Osteoblast (primary cell): ENCODE data around the gene TNNC2. TPM values are rescaled to one million over a fixed set of nuclear protein-coding genes. Genes with fewer than 3 reads are reported as not detected.

Experiments
- DNase-seq: peaks from one replicate; pipeline ENCODE4 v3.0.0; 2011; ENCODE audit warnings: low spot score, mixed read lengths; ENCODE audit not compliant: insufficient read length; ENCODE audit errors: missing footprints
- H2AFZ ChIP-seq: 2 replicates; pipeline ENCODE4 v1.6.0; 2011; ENCODE audit warnings: mild to moderate bottlenecking, low read length
- H3K27ac ChIP-seq: 2 replicates; pipeline ENCODE4 v1.5.1; 2011; ENCODE audit warnings: mild to moderate bottlenecking, low read depth, low read length, moderate library complexity
- H3K27me3 ChIP-seq: 2 replicates; pipeline ENCODE4 v1.6.0; 2012; ENCODE audit warnings: mild to moderate bottlenecking, control low read depth, inconsistent platforms, low read length, moderate library complexity; ENCODE audit not compliant: insufficient read depth
- H3K36me3 ChIP-seq: 2 replicates; pipeline ENCODE4 v1.5.1; 2011; ENCODE audit warnings: mild to moderate bottlenecking, low read length, control low read depth, moderate library complexity; ENCODE audit not compliant: insufficient read depth
- H3K4me1 ChIP-seq: 2 replicates; pipeline ENCODE4 v1.5.1; 2011; ENCODE audit warnings: mild to moderate bottlenecking, low read length, control low read depth, moderate library complexity; ENCODE audit not compliant: insufficient read depth
- H3K4me2 ChIP-seq: 2 replicates; pipeline ENCODE4 v1.6.0; 2011; ENCODE audit warnings: mild to moderate bottlenecking, low read length; ENCODE audit not compliant: insufficient read depth
- H3K4me3 ChIP-seq: fragments of 200-600 bp; sonication (generic); 3 replicates; pipeline ENCODE4 v1.5.1; 2012; ENCODE audit warnings: mild to moderate bottlenecking, low read length, inconsistent platforms; ENCODE audit not compliant: insufficient read depth
- H3K79me2 ChIP-seq: 2 replicates; pipeline ENCODE4 v1.6.0; 2012; ENCODE audit warnings: mild to moderate bottlenecking, low read length, control low read depth, inconsistent platforms; ENCODE audit not compliant: insufficient read depth
- H3K9me3 ChIP-seq: 2 replicates; pipeline ENCODE4 v1.5.1; 2011; ENCODE audit warnings: low read depth, low read length, control low read depth
- H4K20me1 ChIP-seq: 2 replicates; pipeline ENCODE4 v1.6.0; 2012; ENCODE audit warnings: mild to moderate bottlenecking, low read length, control low read depth; ENCODE audit not compliant: insufficient read depth
- total RNA-seq: library from RNA; depleted of rRNA; stranded (reverse); fragments of >200 nt; gene quantifications from 2 replicates; pipeline ENCODE4 v1.2.3, GENCODE V29; 2012
- TF ChIP-seq, protein P1 (sequence below): IDR thresholded peaks from 2 replicates; pipeline ENCODE4 v1.5.1; 2011; ENCODE audit warnings: mild to moderate bottlenecking, low read depth, low read length, moderate library complexity; ENCODE audit errors: extremely low read depth

TNNC2 gene
- total RNA-seq, 1 donor = 0.36 TPM

GRCh38 chr20:45848969-45849582 is 22.0 kb upstream of the TNNC2 start:
- Histone ChIP-seq H3K4me2 (no peak overlapping the region), H3K27ac (no peak overlapping the region), H4K20me1 (peaks cover 4% of the 10 kb centered on the region), H3K79me2 (peaks cover 6% of the 10 kb centered on the region), H3K4me3 (no peak overlapping the region), H3K27me3 (no peaks in the 10 kb centered on the region), H3K4me1 (no peaks in the 10 kb centered on the region), H3K36me3 (peaks cover 31% of the 10 kb centered on the region), H2AFZ (no peak overlapping the region), H3K9me3 (no peaks in the 10 kb centered on the region)
- no peak for DNase-seq
- TF ChIP-seq, protein P1, sequence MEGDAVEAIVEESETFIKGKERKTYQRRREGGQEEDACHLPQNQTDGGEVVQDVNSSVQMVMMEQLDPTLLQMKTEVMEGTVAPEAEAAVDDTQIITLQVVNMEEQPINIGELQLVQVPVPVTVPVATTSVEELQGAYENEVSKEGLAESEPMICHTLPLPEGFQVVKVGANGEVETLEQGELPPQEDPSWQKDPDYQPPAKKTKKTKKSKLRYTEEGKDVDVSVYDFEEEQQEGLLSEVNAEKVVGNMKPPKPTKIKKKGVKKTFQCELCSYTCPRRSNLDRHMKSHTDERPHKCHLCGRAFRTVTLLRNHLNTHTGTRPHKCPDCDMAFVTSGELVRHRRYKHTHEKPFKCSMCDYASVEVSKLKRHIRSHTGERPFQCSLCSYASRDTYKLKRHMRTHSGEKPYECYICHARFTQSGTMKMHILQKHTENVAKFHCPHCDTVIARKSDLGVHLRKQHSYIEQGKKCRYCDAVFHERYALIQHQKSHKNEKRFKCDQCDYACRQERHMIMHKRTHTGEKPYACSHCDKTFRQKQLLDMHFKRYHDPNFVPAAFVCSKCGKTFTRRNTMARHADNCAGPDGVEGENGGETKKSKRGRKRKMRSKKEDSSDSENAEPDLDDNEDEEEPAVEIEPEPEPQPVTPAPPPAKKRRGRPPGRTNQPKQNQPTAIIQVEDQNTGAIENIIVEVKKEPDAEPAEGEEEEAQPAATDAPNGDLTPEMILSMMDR = no peak

GRCh38 chr20:45848421-45848820 is 21.3 kb upstream of the TNNC2 start:
- TF ChIP-seq, protein P1 = no peak
- no peaks in the 10 kb centered on the region for H3K27me3 ChIP-seq
- H3K36me3 ChIP-seq = peaks cover 37% of the 10 kb centered on the region
- no peaks in the 10 kb centered on the region for H3K4me1 ChIP-seq
- H3K4me2 ChIP-seq = no peak overlapping the region
- DNase-seq = no peak
- no peak overlapping the region for H3K27ac ChIP-seq
- H2AFZ ChIP-seq = no peak overlapping the region
- peaks cover 4% of the 10 kb centered on the region for H4K20me1 ChIP-seq
- H3K4me3 ChIP-seq = no peak overlapping the region
- H3K9me3 ChIP-seq = no peaks in the 10 kb centered on the region
- H3K79me2 ChIP-seq = peaks cover 2% of the 10 kb centered on the region

DNA sequence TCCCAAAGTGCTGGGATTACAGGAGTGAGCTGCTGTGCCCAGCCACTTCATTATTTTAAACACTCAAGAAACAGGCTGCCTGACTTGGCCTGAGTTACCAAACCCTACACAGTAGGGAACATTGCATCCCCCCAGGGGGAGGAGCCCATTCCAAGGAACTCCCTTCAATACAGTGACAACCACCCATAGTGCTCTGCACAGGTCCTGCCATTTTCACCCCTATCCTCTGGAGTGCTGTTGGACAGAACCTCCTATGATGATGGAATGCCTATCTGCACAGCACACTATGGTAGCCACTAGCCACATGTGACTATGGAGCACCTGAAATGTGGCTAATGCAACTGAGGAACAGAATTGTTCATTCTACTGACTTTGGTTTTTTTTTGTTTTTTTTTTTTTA is 18.3 kb upstream of the TNNC2 start:
- no peaks in the 10 kb centered on the region for H3K9me3 ChIP-seq
- H3K27me3 ChIP-seq = no peaks in the 10 kb centered on the region
- H3K4me3 ChIP-seq = no peak overlapping the region
- no peaks in the 10 kb centered on the region for H3K79me2 ChIP-seq
- peaks cover 54% of the 10 kb centered on the region for H3K36me3 ChIP-seq
- TF ChIP-seq, protein P1 = no peak
- no peak for DNase-seq
- H3K4me2 ChIP-seq = no peak overlapping the region
- H2AFZ ChIP-seq = no peak overlapping the region
- peaks cover 11% of the 10 kb centered on the region for H3K4me1 ChIP-seq
- H4K20me1 ChIP-seq = peaks cover 2% of the 10 kb centered on the region
- H3K27ac ChIP-seq = no peak overlapping the region

GRCh38 chr20:45843506-45843905 is 16.4 kb upstream of the TNNC2 start:
- peaks cover 61% of the 10 kb centered on the region for H3K36me3 ChIP-seq
- no peak overlapping the region for H2AFZ ChIP-seq
- TF ChIP-seq, protein P1 = no peak
- no peak overlapping the region for H3K4me3 ChIP-seq
- H3K4me1 ChIP-seq = peaks cover 11% of the 10 kb centered on the region
- H3K9me3 ChIP-seq = no peaks in the 10 kb centered on the region
- H3K27me3 ChIP-seq = no peaks in the 10 kb centered on the region
- no peak overlapping the region for H3K4me2 ChIP-seq
- H3K79me2 ChIP-seq = no peaks in the 10 kb centered on the region
- H4K20me1 ChIP-seq = peaks cover 5% of the 10 kb centered on the region
- peak; percentile 41 for DNase-seq
- H3K27ac ChIP-seq = no peak overlapping the region
